H9 (cell line): ENCODE results near the gene CACNA2D3. TPM values are rescaled to one million over a fixed set of nuclear protein-coding genes. Genes with fewer than 3 reads are reported as not detected.
A peak's percentile ranks its signal among the peaks of the same experiment; 100 is the strongest.

ENCODE experiments used
- DNase-seq: peaks from one replicate; pipeline ENCODE4 v3.0.0-alpha.2; 2017
- H2AFZ ChIP-seq: one replicate; pipeline ENCODE4 v1.6.1; 2013; ENCODE audit warnings: mild to moderate bottlenecking, low read length, control low read depth, moderate library complexity
- H2AK5ac ChIP-seq: 2 replicates; pipeline ENCODE4 v1.6.1; 2013; ENCODE audit warnings: low read length, control low read depth, mixed read lengths; ENCODE audit not compliant: insufficient read length
- H2BK120ac ChIP-seq: one replicate; pipeline ENCODE4 v1.6.1; 2013; ENCODE audit warnings: low read depth, mild to moderate bottlenecking, low read length, control low read depth, inconsistent platforms; ENCODE audit not compliant: poor library complexity, severe bottlenecking
- H2BK12ac ChIP-seq: 2 replicates; pipeline ENCODE4 v1.6.1; 2013; ENCODE audit warnings: low read length, control low read depth, mixed read lengths, low read depth; ENCODE audit not compliant: insufficient read length
- H2BK15ac ChIP-seq: 2 replicates; pipeline ENCODE4 v1.6.1; 2013; ENCODE audit warnings: low read depth, low read length, control low read depth
- H2BK20ac ChIP-seq: one replicate; pipeline ENCODE4 v1.6.1; 2013; ENCODE audit warnings: low read depth, mild to moderate bottlenecking, low read length, control low read depth, inconsistent platforms; ENCODE audit not compliant: poor library complexity, severe bottlenecking
- H2BK5ac ChIP-seq: 2 replicates; pipeline ENCODE4 v1.6.1; 2013; ENCODE audit warnings: low read length, control low read depth, mixed read lengths; ENCODE audit not compliant: insufficient read length
- H3K14ac ChIP-seq: 2 replicates; pipeline ENCODE4 v1.6.1; 2013; ENCODE audit warnings: low read length, control low read depth; ENCODE audit not compliant: insufficient read depth
- H3K18ac ChIP-seq: 2 replicates; pipeline ENCODE4 v1.6.1; 2013; ENCODE audit warnings: low read depth, mild to moderate bottlenecking, mixed read lengths, low read length, control low read depth; ENCODE audit not compliant: insufficient read length
- H3K23ac ChIP-seq: 2 replicates; pipeline ENCODE4 v1.6.1; 2013; ENCODE audit warnings: low read length, control low read depth, mixed read lengths, low read depth; ENCODE audit not compliant: insufficient read length
- H3K23me2 ChIP-seq: 2 replicates; pipeline ENCODE4 v1.6.1; 2013; ENCODE audit warnings: low read depth, mild to moderate bottlenecking, mixed read lengths, low read length, control low read depth; ENCODE audit not compliant: insufficient read length, poor library complexity, severe bottlenecking
- H3K27ac ChIP-seq: 2 replicates; pipeline ENCODE4 v1.5.1; 2013; ENCODE audit warnings: low read length, control low read depth, mixed read lengths, low read depth; ENCODE audit not compliant: insufficient read length
- H3K27me3 ChIP-seq: 2 replicates; pipeline ENCODE4 v1.6.1; 2013; ENCODE audit warnings: low read length, control low read depth, inconsistent platforms; ENCODE audit not compliant: insufficient read depth
- H3K4ac ChIP-seq: 2 replicates; pipeline ENCODE4 v1.6.1; 2013; ENCODE audit warnings: low read depth, mild to moderate bottlenecking, control low read depth, inconsistent platforms, low read length, moderate library complexity
- H3K4me1 ChIP-seq: 2 replicates; pipeline ENCODE4 v1.6.1; 2013; ENCODE audit warnings: low read length, control low read depth, inconsistent platforms; ENCODE audit not compliant: insufficient read depth
- H3K4me2 ChIP-seq: 2 replicates; pipeline ENCODE4 v1.6.1; 2013; ENCODE audit warnings: low read length, control low read depth, mixed read lengths; ENCODE audit not compliant: insufficient read length, insufficient read depth
- H3K56ac ChIP-seq: 2 replicates; pipeline ENCODE4 v1.6.1; 2013; ENCODE audit warnings: low read depth, mild to moderate bottlenecking, mixed read lengths, low read length, control low read depth; ENCODE audit not compliant: insufficient read length
- H3K79me1 ChIP-seq: 2 replicates; pipeline ENCODE4 v1.6.1; 2013; ENCODE audit warnings: low read depth, mild to moderate bottlenecking, moderate library complexity, low read length, control low read depth, inconsistent platforms; ENCODE audit not compliant: insufficient read depth, poor library complexity, severe bottlenecking
- H3K79me2 ChIP-seq: 2 replicates; pipeline ENCODE4 v1.6.1; 2013; ENCODE audit warnings: low read length, control low read depth, inconsistent platforms; ENCODE audit not compliant: insufficient read depth
- H3K9ac ChIP-seq: 2 replicates; pipeline ENCODE4 v1.6.1; 2013; ENCODE audit warnings: low read length, control low read depth, mixed read lengths; ENCODE audit not compliant: insufficient read length; ENCODE audit errors: extremely low read depth
- H3K9me3 ChIP-seq: one replicate; pipeline ENCODE4 v1.6.1; 2013; ENCODE audit warnings: low read depth, low read length, inconsistent platforms; ENCODE audit not compliant: control insufficient read depth
- H3T11ph ChIP-seq: one replicate; pipeline ENCODE4 v1.6.1; 2013; ENCODE audit warnings: mild to moderate bottlenecking, low read length, control low read depth, inconsistent platforms
- H4K20me1 ChIP-seq: one replicate; pipeline ENCODE4 v1.6.1; 2013; ENCODE audit not compliant: control insufficient read depth, insufficient read length, insufficient read depth
- H4K5ac ChIP-seq: 2 replicates; pipeline ENCODE4 v1.6.1; 2013; ENCODE audit warnings: low read depth, mild to moderate bottlenecking, mixed read lengths, low read length, control low read depth; ENCODE audit not compliant: insufficient read length
- H4K8ac ChIP-seq: replicated peaks from 2 replicates; pipeline ENCODE4 v1.6.1; 2013; ENCODE audit warnings: low read length, control low read depth, mixed read lengths, low read depth; ENCODE audit not compliant: insufficient read length
- H4K91ac ChIP-seq: 2 replicates; pipeline ENCODE4 v1.6.1; 2013; ENCODE audit warnings: low read depth, mild to moderate bottlenecking, moderate library complexity, mixed read lengths, low read length, control low read depth; ENCODE audit not compliant: insufficient read length
- H3K27ac Mint-ChIP-seq, 3 experiments: 2 replicates in 2 of 3; 3 replicates in 1 of 3; pipeline ENCODE4 v1.8.0; 2020 to 2021; ENCODE audit warnings: mixed read lengths in 3 of 3, mild to moderate bottlenecking in 1 of 3, moderate library complexity in 1 of 3
- H3K27me3 Mint-ChIP-seq: 2 replicates; pipeline ENCODE4 v1.8.0; 2021; ENCODE audit warnings: low read depth, mild to moderate bottlenecking, moderate library complexity, mixed read lengths
- H3K36me3 Mint-ChIP-seq, 3 experiments: 2 replicates in 2 of 3; 3 replicates in 1 of 3; pipeline ENCODE4 v1.8.0; 2020 to 2021; ENCODE audit warnings: low read depth in 3 of 3, mixed read lengths in 3 of 3; ENCODE audit not compliant: insufficient read depth in 1 of 3
- H3K4me1 Mint-ChIP-seq, 2 experiments: 2 replicates each; pipeline ENCODE4 v1.8.0; 2020; ENCODE audit warnings: mixed read lengths in 2 of 2
- H3K4me3 Mint-ChIP-seq, 2 experiments: 2 replicates in 1 of 2; 3 replicates in 1 of 2; pipeline ENCODE4 v1.8.0; 2020 to 2021; ENCODE audit warnings: mild to moderate bottlenecking in 2 of 2, mixed read lengths in 2 of 2, moderate library complexity in 1 of 2
- H3K9me3 Mint-ChIP-seq, 2 experiments: 2 replicates in 1 of 2; 3 replicates in 1 of 2; pipeline ENCODE4 v1.8.0; 2020; ENCODE audit warnings: mild to moderate bottlenecking in 2 of 2, mixed read lengths in 2 of 2, moderate library complexity in 1 of 2
- WGBS: extraction: QIAGEN DNeasy Blood & Tissue Kit; methylation state at CpG from one replicate; pipeline ENCODE4 v1.1.7; 2013; ENCODE audit warnings: missing lambda C conversion rate, low lambda C conversion rate, mixed read lengths; ENCODE audit not compliant: insufficient read length; ENCODE audit errors: extremely low coverage; 5-methylcytosine and 5-hydroxymethylcytosine counted together
- total RNA-seq: library from RNA; stranded (reverse); gene quantifications from 2 replicates; pipeline ENCODE4 v1.2.1, GENCODE V29; 2021
- TF ChIP-seq, protein P1 (sequence below): fragments of 200-600 bp; sonication (generic); conservative IDR thresholded peaks from 3 replicates; pipeline ENCODE4 v1.8.0; 2021; ENCODE audit warnings: antibody characterized with exemption, mild to moderate bottlenecking

Gene CACNA2D3
- total RNA-seq, 1 experiment from 2014 or later: 3.2 TPM

DNA sequence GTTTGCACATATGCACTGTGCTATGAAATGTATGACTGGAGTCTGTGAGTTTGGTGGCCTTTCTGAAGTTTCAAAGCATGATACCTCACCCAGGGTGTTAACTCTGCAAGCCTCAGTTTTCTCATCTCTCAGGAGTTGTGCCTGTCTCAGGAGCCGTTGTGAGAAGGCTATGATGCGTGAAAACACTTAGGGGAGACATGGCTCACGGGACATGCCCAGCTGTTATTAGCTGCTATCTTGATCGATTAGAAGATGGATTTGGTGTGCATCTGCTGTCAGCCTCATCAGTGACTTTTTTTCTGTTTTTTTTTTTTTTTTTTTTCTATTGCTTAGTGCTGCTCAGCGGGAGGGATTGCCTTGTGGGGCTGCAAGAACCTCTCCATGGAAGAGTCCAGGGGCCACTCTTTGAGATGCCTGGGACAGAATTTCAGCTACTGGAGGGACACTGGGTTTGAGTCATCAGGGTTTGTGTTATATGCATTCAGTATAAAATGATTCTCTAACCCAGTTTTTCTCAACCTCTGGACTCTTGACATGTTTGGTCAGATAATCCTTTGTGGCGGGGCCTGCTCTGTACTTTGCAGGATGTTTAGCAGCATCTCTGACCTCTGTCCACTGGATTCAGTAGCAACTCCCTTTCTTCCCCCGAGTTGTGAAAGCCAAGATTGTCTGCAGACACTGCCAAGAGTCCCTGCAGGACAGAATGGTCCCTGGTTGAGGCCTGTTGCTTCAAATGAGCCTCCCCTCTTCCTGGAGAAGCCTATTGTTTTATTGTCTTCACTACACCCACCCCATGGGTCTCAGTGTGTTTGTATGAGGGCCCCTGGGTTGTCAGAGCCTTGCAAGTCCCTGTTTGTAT lies 181.4 kb downstream of the CACNA2D3 start:
- Histone ChIP-seq H3K9ac (no peak overlapping the region), H3K79me1 (no peaks in the 10 kb centered on the region), H3K4ac (no peak overlapping the region), H2BK12ac (no peak overlapping the region), H2AFZ (no peak overlapping the region), H2BK5ac (no peak overlapping the region), H3K27ac (no peak overlapping the region), H4K5ac (no peak overlapping the region), H3K23ac (no peak overlapping the region), H2BK120ac (no peak overlapping the region), H3K23me2 (no peaks in the 10 kb centered on the region), H3K4me1 (no peaks in the 10 kb centered on the region), H2AK5ac (no peak overlapping the region), H3T11ph (no peak overlapping the region), H3K27me3 (no peaks in the 10 kb centered on the region), H3K14ac (no peak overlapping the region; the same call in 1 of the 2 replicates), H4K8ac (no peak overlapping the region), H2BK15ac (no peak overlapping the region), H3K4me2 (no peak overlapping the region), H3K9me3 (no peaks in the 10 kb centered on the region), H2BK20ac (no peak overlapping the region), H4K20me1 (no peaks in the 10 kb centered on the region), H3K18ac (no peak overlapping the region), H3K56ac (no peak overlapping the region), H3K79me2 (no peaks in the 10 kb centered on the region), H4K91ac (no peak overlapping the region)
- Mint-ChIP-seq H3K27me3 (peaks cover 7% of the 10 kb centered on the region), H3K4me3 (no peak overlapping the region), H3K36me3 (no peaks in the 10 kb centered on the region), H3K9me3 (no peaks in the 10 kb centered on the region), H3K27ac (peak overlapping the region in 2 of 3 experiments; percentile 73 to 79; a peak in 2 of 7 replicates), H3K4me1 (peaks cover 3 to 17% of the 10 kb centered on the region in 2 experiments)
- WGBS: no CpG with 5 or more reads among the region's 7 CpGs
- TF ChIP-seq, protein P1, sequence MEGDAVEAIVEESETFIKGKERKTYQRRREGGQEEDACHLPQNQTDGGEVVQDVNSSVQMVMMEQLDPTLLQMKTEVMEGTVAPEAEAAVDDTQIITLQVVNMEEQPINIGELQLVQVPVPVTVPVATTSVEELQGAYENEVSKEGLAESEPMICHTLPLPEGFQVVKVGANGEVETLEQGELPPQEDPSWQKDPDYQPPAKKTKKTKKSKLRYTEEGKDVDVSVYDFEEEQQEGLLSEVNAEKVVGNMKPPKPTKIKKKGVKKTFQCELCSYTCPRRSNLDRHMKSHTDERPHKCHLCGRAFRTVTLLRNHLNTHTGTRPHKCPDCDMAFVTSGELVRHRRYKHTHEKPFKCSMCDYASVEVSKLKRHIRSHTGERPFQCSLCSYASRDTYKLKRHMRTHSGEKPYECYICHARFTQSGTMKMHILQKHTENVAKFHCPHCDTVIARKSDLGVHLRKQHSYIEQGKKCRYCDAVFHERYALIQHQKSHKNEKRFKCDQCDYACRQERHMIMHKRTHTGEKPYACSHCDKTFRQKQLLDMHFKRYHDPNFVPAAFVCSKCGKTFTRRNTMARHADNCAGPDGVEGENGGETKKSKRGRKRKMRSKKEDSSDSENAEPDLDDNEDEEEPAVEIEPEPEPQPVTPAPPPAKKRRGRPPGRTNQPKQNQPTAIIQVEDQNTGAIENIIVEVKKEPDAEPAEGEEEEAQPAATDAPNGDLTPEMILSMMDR: no peak
- no peak for DNase-seq
